CD14-positive monocyte (primary cell): ENCODE results near the gene PDE1C. TPM values are rescaled to one million over a fixed set of nuclear protein-coding genes. Genes with fewer than 3 reads are reported as not detected.

Experiments used
- DNase-seq, 3 donors: peaks; one replicate each; pipeline ENCODE4 v3.0.0-alpha.2; 2011 to 2022
- H2AFZ ChIP-seq: 2 replicates; pipeline ENCODE4 v1.6.0; 2012; ENCODE audit warnings: mild to moderate bottlenecking, low read depth, low read length, inconsistent platforms; ENCODE audit not compliant: insufficient read depth, poor library complexity, severe bottlenecking
- H3K27ac ChIP-seq, 2 donors: 1 replicate in 1 of 2; 2 replicates in 1 of 2; pipeline ENCODE4 v1.5.1; 2012 to 2013; ENCODE audit warnings: low read length in 2 of 2, control low read depth in 1 of 2, inconsistent platforms in 1 of 2, low read depth in 1 of 2, mild to moderate bottlenecking in 1 of 2
- H3K27me3 ChIP-seq, 2 donors: one replicate each; pipeline versions ENCODE4 v1.6.0 to v1.6.1; 2011 to 2013; ENCODE audit warnings: low read length in 2 of 2; ENCODE audit not compliant: control insufficient read depth in 2 of 2, insufficient read depth in 2 of 2
- H3K36me3 ChIP-seq, 2 donors: replicated peaks in 1 of 2; 1 replicate in 1 of 2; 2 replicates in 1 of 2; pipeline versions ENCODE4 v1.5.1 to v1.6.1; 2012 to 2013; ENCODE audit warnings: low read length in 2 of 2, control low read depth in 1 of 2, inconsistent platforms in 1 of 2, mild to moderate bottlenecking in 1 of 2; ENCODE audit not compliant: insufficient read depth in 2 of 2, control insufficient read depth in 1 of 2
- H3K4me1 ChIP-seq, 2 donors: 1 replicate in 1 of 2; 2 replicates in 1 of 2; pipeline versions ENCODE4 v1.5.1 to v1.6.1; 2012 to 2013; ENCODE audit warnings: low read length in 2 of 2, control low read depth in 1 of 2, inconsistent platforms in 1 of 2, mild to moderate bottlenecking in 1 of 2, moderate library complexity in 1 of 2; ENCODE audit not compliant: insufficient read depth in 2 of 2, control insufficient read depth in 1 of 2
- H3K4me2 ChIP-seq: replicated peaks from 2 replicates; pipeline ENCODE3; 2012; ENCODE audit warnings: low read length, moderate library complexity, mild to moderate bottlenecking; ENCODE audit not compliant: poor library complexity, severe bottlenecking; ENCODE audit errors: extremely low read depth
- H3K4me3 ChIP-seq, 3 experiments: fragments of 200-600 bp in 1 of 3; sonication (generic) in 1 of 3; replicated peaks in 1 of 3; 1 replicate in 2 of 3; 2 replicates in 1 of 3; pipeline ENCODE4 v1.5.1; 2011 to 2013; ENCODE audit warnings: low read length in 3 of 3, mild to moderate bottlenecking in 3 of 3, control low read depth in 2 of 3, low read depth in 2 of 3, inconsistent platforms in 1 of 3, moderate library complexity in 1 of 3
- H3K79me2 ChIP-seq: 2 replicates; pipeline ENCODE4 v1.6.0; 2012; ENCODE audit warnings: mild to moderate bottlenecking, control low read depth, inconsistent platforms, low read length, moderate library complexity; ENCODE audit not compliant: insufficient read depth
- H3K9ac ChIP-seq: 2 replicates; pipeline ENCODE4 v1.6.0; 2017; ENCODE audit warnings: low read length, mild to moderate bottlenecking; ENCODE audit not compliant: insufficient read depth, poor library complexity, severe bottlenecking
- H3K9me3 ChIP-seq, 2 donors: replicated peaks in 1 of 2; 1 replicate in 1 of 2; 2 replicates in 1 of 2; pipeline versions ENCODE4 v1.5.1 to v1.6.1; 2012 to 2013; ENCODE audit warnings: low read length in 2 of 2, control low read depth in 1 of 2; ENCODE audit not compliant: control insufficient read depth in 1 of 2, insufficient read depth in 1 of 2
- H4K20me1 ChIP-seq: 2 replicates; pipeline ENCODE4 v1.6.0; 2012; ENCODE audit warnings: mild to moderate bottlenecking, low read length, control low read depth, moderate library complexity; ENCODE audit not compliant: insufficient read depth
- H3K27ac Mint-ChIP-seq, 7 donors: one replicate each; pipeline ENCODE4 v1.8.0; 2020; ENCODE audit warnings: mild to moderate bottlenecking in 7 of 7, mixed read lengths in 7 of 7, moderate library complexity in 6 of 7, inconsistent platforms in 2 of 7
- H3K27me3 Mint-ChIP-seq, 3 donors: one replicate each; pipeline ENCODE4 v1.8.0; 2021 to 2022; ENCODE audit warnings: low read depth in 3 of 3, mild to moderate bottlenecking in 3 of 3, mixed read lengths in 3 of 3, moderate library complexity in 3 of 3, inconsistent platforms in 1 of 3
- H3K36me3 Mint-ChIP-seq, 2 donors: one replicate each; pipeline ENCODE4 v1.8.0; 2020; ENCODE audit warnings: mixed read lengths in 2 of 2, inconsistent platforms in 1 of 2, mild to moderate bottlenecking in 1 of 2
- H3K4me1 Mint-ChIP-seq: one replicate; pipeline ENCODE4 v1.8.0; 2020; ENCODE audit warnings: mild to moderate bottlenecking, mixed read lengths
- H3K4me3 Mint-ChIP-seq, 2 donors: one replicate each; pipeline ENCODE4 v1.8.0; 2020; ENCODE audit warnings: mild to moderate bottlenecking in 2 of 2, mixed read lengths in 2 of 2, moderate library complexity in 1 of 2
- H3K9me3 Mint-ChIP-seq, 7 donors: one replicate each; pipeline ENCODE4 v1.8.0; 2020 to 2022; ENCODE audit warnings: mixed read lengths in 7 of 7, mild to moderate bottlenecking in 6 of 7, moderate library complexity in 6 of 7, inconsistent platforms in 2 of 7
- WGBS: methylation state at CpG from one replicate; pipeline ENCODE4 v1.1.5; 2013; ENCODE audit warnings: missing lambda C conversion rate; ENCODE audit not compliant: insufficient coverage; 5-methylcytosine and 5-hydroxymethylcytosine counted together
- intact Hi-C, 2 donors: fragments of 100-400 bp; cut with micrococcal nuclease; formaldehyde crosslinking; loops; one replicate each; pipeline versions ENCODE4 v1.15.0 to v1.15.1; 2023
- polyA plus RNA-seq, 3 donors: library from polyadenylated mRNA; depleted of rRNA in 1 of 3; unstranded in 2 of 3; stranded (reverse) in 1 of 3; fragments of 300-500 nt in 2 of 3; fragments of >200 nt in 1 of 3; fragmentation: Illumina TruSeq in 2 of 3; gene quantifications; 1 replicate in 2 of 3; 2 replicates in 1 of 3; pipeline ENCODE4 v1.2.3, GENCODE V29; 2012 to 2021
- TF ChIP-seq, protein P1 (sequence below): fragments of 200-600 bp; IDR thresholded peaks from one replicate; pipeline ENCODE4 v1.8.0; 2022; ENCODE audit warnings: antibody characterized with exemption, mild to moderate bottlenecking

Gene PDE1C
- polyA plus RNA-seq, 3 donors = not detected

DNA sequence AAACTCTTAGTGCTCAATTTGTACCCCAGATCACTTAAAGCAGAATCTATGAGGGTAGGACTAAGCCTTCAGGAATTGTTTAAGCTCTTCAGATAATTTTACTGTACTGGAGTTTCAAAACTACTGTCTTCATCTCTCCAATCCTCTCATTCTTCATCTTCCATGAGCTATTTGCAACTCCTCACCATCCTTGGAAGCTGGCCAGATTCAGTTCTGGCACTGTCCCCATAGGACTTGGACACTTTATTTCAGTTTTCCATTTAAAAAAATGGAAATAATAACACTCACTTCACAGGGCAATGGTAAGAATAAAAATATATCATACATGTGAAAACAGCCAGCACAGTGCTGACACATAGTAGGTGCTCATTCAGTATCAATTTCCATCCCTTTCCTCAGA lies 308.6 kb downstream of the PDE1C start:
- Histone ChIP-seq H3K9me3 (no peaks in the 10 kb centered on the region), H3K27me3 (no peaks in the 10 kb centered on the region), H3K9ac (no peak overlapping the region), H3K79me2 (no peaks in the 10 kb centered on the region), H2AFZ (no peak overlapping the region), H4K20me1 (no peaks in the 10 kb centered on the region), H3K36me3 (no peaks in the 10 kb centered on the region), H3K4me3 (no peak overlapping the region), H3K27ac (no peak overlapping the region), H3K4me1 (no peaks in the 10 kb centered on the region), H3K4me2 (no peak overlapping the region)
- DNase-seq = no peak
- Mint-ChIP-seq H3K27me3 (peaks cover 1 to 7% (median 5%) of the 10 kb centered on the region in 3 donors), H3K27ac (no peak overlapping the region), H3K4me1 (no peaks in the 10 kb centered on the region), H3K36me3 (no peaks in the 10 kb centered on the region), H3K4me3 (no peak overlapping the region), H3K9me3 (peaks cover 0 to 3% (median 0%) of the 10 kb centered on the region in 7 donors)
- TF ChIP-seq, protein P1, sequence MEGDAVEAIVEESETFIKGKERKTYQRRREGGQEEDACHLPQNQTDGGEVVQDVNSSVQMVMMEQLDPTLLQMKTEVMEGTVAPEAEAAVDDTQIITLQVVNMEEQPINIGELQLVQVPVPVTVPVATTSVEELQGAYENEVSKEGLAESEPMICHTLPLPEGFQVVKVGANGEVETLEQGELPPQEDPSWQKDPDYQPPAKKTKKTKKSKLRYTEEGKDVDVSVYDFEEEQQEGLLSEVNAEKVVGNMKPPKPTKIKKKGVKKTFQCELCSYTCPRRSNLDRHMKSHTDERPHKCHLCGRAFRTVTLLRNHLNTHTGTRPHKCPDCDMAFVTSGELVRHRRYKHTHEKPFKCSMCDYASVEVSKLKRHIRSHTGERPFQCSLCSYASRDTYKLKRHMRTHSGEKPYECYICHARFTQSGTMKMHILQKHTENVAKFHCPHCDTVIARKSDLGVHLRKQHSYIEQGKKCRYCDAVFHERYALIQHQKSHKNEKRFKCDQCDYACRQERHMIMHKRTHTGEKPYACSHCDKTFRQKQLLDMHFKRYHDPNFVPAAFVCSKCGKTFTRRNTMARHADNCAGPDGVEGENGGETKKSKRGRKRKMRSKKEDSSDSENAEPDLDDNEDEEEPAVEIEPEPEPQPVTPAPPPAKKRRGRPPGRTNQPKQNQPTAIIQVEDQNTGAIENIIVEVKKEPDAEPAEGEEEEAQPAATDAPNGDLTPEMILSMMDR = no peak
- intact Hi-C loops = no loop called here

DNA sequence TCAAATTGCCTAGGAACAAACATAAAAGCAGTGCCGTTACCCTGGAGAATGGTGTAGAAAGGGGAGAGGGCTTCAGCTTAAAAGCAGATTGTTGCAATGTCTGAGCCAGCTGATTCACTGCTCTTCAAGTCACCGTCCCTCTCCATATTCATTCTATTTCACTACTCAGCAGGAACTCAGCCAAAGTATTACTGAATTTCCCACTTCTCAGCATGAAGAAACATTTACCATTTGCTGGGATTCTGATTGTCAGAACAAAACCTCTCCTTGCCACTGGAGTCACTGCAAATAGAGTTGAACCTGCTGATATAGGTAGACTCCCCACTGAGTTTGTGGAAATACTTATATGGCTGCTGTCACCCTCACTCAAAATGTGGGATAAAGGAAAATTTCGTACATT lies 311.5 kb downstream of the PDE1C start:
- Histone ChIP-seq H3K36me3 (no peaks in the 10 kb centered on the region), H2AFZ (no peak overlapping the region), H3K4me2 (no peak overlapping the region), H3K79me2 (no peaks in the 10 kb centered on the region), H3K27me3 (no peaks in the 10 kb centered on the region), H3K9me3 (no peaks in the 10 kb centered on the region), H4K20me1 (no peaks in the 10 kb centered on the region), H3K27ac (no peak overlapping the region), H3K4me1 (no peaks in the 10 kb centered on the region), H3K4me3 (no peak overlapping the region), H3K9ac (no peak overlapping the region)
- TF ChIP-seq, protein P1 = no peak
- no peak for DNase-seq
- Mint-ChIP-seq H3K36me3 (no peaks in the 10 kb centered on the region), H3K4me1 (no peaks in the 10 kb centered on the region), H3K27me3 (peaks cover 1 to 7% (median 4%) of the 10 kb centered on the region in 3 donors), H3K4me3 (no peak overlapping the region), H3K27ac (no peak overlapping the region), H3K9me3 (peaks cover 0 to 3% (median 0%) of the 10 kb centered on the region in 7 donors)
- WGBS = 50% methylated on average over 2 of the region's 3 CpGs
- intact Hi-C loops = no loop called here
